Lung (tissue), 12 donors: ENCODE data around the gene ZNF654. TPM values are rescaled to one million over a fixed set of nuclear protein-coding genes. Genes with fewer than 3 reads are reported as not detected.

Source experiments
- ATAC-seq: fragments of 200-7000 bp; cut with Tn5 transposase; one replicate; pipeline ENCODE4 v1.9.1; 2020; ENCODE audit warnings: moderate number of reproducible peaks; ENCODE audit not compliant: insufficient read depth, low FRiP score
- DNase-seq, 3 donors: peaks; one replicate each; pipeline ENCODE4 v3.0.0-alpha.2; 2013 to 2017
- H3K27ac ChIP-seq, 2 donors: one replicate each; pipeline ENCODE4 v1.5.1; 2013; ENCODE audit warnings: mild to moderate bottlenecking in 2 of 2, moderate library complexity in 2 of 2, control low read depth in 1 of 2, inconsistent platforms in 1 of 2, low read depth in 1 of 2, low read length in 1 of 2
- H3K27me3 ChIP-seq, 3 donors: one replicate each; pipeline ENCODE4 v1.5.1; 2013; ENCODE audit warnings: low read length in 2 of 3; ENCODE audit not compliant: control insufficient read depth in 3 of 3, insufficient read depth in 3 of 3
- H3K36me3 ChIP-seq, 4 donors: one replicate each; pipeline ENCODE4 v1.5.1; 2013; ENCODE audit warnings: low read length in 4 of 4, mild to moderate bottlenecking in 1 of 4, moderate library complexity in 1 of 4; ENCODE audit not compliant: control insufficient read depth in 4 of 4, insufficient read depth in 4 of 4
- H3K4me1 ChIP-seq, 5 donors: one replicate each; pipeline ENCODE4 v1.5.1; 2013; ENCODE audit warnings: low read length in 5 of 5, mild to moderate bottlenecking in 2 of 5, moderate library complexity in 1 of 5; ENCODE audit not compliant: control insufficient read depth in 5 of 5, insufficient read depth in 5 of 5
- H3K4me3 ChIP-seq: one replicate; pipeline ENCODE4 v1.5.1; 2013; ENCODE audit warnings: mild to moderate bottlenecking, control low read depth, moderate library complexity
- H3K9ac ChIP-seq, 2 donors: one replicate each; pipeline ENCODE4 v1.5.1; 2013; ENCODE audit warnings: low read length in 2 of 2, control low read depth in 1 of 2; ENCODE audit not compliant: insufficient read depth in 1 of 2
- H3K9me3 ChIP-seq, 4 donors: one replicate each; pipeline ENCODE4 v1.5.1; 2013; ENCODE audit warnings: low read length in 3 of 4, mild to moderate bottlenecking in 1 of 4, moderate library complexity in 1 of 4; ENCODE audit not compliant: control insufficient read depth in 4 of 4, insufficient read depth in 3 of 4
- WGBS, 2 donors: extraction: QIAGEN DNeasy Blood & Tissue Kit; methylation state at CpG; one replicate each; pipeline ENCODE4 v1.1.7; 2013; 5-methylcytosine and 5-hydroxymethylcytosine counted together
- polyA plus RNA-seq, 2 donors: library from polyadenylated mRNA; stranded (reverse); fragments of 200-250 nt; gene quantifications; one replicate each; pipeline ENCODE4 v1.2.1, GENCODE V29; 2013
- total RNA-seq, 2 donors: library from RNA; depleted of rRNA in 1 of 2; stranded (reverse); fragments of >200 nt in 1 of 2; gene quantifications; one replicate each; pipeline ENCODE4 v1.2.1, GENCODE V29; 2014 to 2021
- TF ChIP-seq, protein P1 (sequence below): IDR thresholded peaks from 2 replicates; pipeline ENCODE4 v1.5.1; 2012; ENCODE audit warnings: mild to moderate bottlenecking; ENCODE audit errors: control extremely low read depth, extremely low read depth
- donor health status: control.
- donor health status: control.
- donor health status: Bipolar disorder and iron deficiency.
- donor health status: healthy.
- donor health status: DM: yes; HTN: yes; CAD: no.

Gene ZNF654
- total and polyA plus RNA-seq, 4 donors: 3.1 to 35.4 (median 7.4) TPM

- peak overlapping the region in 1 of 2 donors; percentile 58 for H3K9ac ChIP-seq
- peaks cover 0 to 11% (median 1%) of the 10 kb centered on the region in 4 donors for H3K36me3 ChIP-seq
- H3K27me3 ChIP-seq: no peaks in the 10 kb centered on the region
- WGBS, 2 donors: 14 to 24% methylated on average over 1 of the region's 1 CpG
- ATAC-seq: no peak
- peaks cover 0 to 25% (median 11%) of the 10 kb centered on the region in 5 donors for H3K4me1 ChIP-seq
- no peaks in the 10 kb centered on the region for H3K9me3 ChIP-seq
- no peak for DNase-seq
- H3K4me3 ChIP-seq: no peak overlapping the region
- H3K27ac ChIP-seq: no peak overlapping the region
- TF ChIP-seq, protein P1, sequence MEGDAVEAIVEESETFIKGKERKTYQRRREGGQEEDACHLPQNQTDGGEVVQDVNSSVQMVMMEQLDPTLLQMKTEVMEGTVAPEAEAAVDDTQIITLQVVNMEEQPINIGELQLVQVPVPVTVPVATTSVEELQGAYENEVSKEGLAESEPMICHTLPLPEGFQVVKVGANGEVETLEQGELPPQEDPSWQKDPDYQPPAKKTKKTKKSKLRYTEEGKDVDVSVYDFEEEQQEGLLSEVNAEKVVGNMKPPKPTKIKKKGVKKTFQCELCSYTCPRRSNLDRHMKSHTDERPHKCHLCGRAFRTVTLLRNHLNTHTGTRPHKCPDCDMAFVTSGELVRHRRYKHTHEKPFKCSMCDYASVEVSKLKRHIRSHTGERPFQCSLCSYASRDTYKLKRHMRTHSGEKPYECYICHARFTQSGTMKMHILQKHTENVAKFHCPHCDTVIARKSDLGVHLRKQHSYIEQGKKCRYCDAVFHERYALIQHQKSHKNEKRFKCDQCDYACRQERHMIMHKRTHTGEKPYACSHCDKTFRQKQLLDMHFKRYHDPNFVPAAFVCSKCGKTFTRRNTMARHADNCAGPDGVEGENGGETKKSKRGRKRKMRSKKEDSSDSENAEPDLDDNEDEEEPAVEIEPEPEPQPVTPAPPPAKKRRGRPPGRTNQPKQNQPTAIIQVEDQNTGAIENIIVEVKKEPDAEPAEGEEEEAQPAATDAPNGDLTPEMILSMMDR: no peak
These were observed 2.7 kb downstream of the ZNF654 start for GRCh38 chr3:88061746-88062145.

DNA sequence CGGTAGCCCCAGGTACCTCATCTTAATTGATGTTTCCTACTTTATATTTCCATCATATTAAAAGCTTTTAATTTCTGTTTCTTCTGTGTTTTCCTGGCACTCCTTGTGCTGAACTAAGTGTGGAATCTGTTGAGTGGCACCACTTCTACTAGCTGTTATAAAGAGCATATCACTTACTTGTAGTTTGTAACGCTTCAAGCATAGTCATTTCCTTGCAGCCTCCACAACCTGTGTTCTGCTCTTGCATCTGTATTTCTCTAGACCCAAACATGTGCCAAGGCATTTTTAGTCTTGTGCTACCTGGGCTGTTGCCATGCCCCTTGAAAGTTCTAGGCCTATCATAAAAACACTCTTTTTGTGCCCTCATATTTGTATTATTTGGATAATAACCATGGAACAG, 16.0 kb downstream of the ZNF654 start:
- 46 to 47% methylated on average over 2 of the region's 2 CpGs for WGBS, 2 donors

DNA sequence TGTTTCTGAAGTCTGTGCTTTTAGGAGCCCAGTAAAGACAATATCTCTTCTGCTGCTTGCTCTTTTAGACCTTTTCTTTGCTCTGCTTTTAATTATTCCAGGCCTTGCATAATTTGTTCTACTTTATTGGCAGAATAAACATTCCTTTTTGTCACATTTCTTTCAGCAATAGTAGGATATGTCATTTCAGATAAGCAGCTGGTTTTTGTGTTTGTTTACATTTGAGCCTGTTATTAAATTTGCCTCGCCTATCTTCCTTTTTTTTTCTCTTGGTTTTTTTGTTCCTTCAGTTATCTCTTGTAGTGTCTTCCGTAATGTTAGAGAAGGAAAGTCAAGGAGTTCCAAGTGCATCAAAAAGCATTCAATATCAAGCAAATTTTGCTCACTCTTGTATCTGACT, 16.4 kb downstream of the ZNF654 start:
- H3K36me3 ChIP-seq: no peaks in the 10 kb centered on the region
- H3K4me1 ChIP-seq: peaks cover 0 to 17% (median 7%) of the 10 kb centered on the region in 5 donors
- no peaks in the 10 kb centered on the region for H3K27me3 ChIP-seq
- TF ChIP-seq, protein P1: no peak
- no peak overlapping the region for H3K4me3 ChIP-seq
- no peak for DNase-seq
- H3K9ac ChIP-seq: no peak overlapping the region
- ATAC-seq: no peak
- H3K27ac ChIP-seq: no peak overlapping the region
- 53 to 69% methylated on average over 2 of the region's 2 CpGs for WGBS, 2 donors
- H3K9me3 ChIP-seq: peaks cover 0 to 2% (median 0%) of the 10 kb centered on the region in 4 donors

More for the DNA sequence above, 16.0 kb downstream of the ZNF654 start:
- Histone ChIP-seq H3K27ac (peak overlapping the region in 1 of 2 donors; percentile 47), H3K27me3 (no peaks in the 10 kb centered on the region), H3K9me3 (peaks cover 0 to 2% (median 0%) of the 10 kb centered on the region in 4 donors), H3K4me1 (peaks cover 0 to 17% (median 7%) of the 10 kb centered on the region in 5 donors), H3K36me3 (no peaks in the 10 kb centered on the region), H3K4me3 (no peak overlapping the region), H3K9ac (no peak overlapping the region)
- TF ChIP-seq, protein P1: no peak
- ATAC-seq: no peak
- no peak for DNase-seq

DNA sequence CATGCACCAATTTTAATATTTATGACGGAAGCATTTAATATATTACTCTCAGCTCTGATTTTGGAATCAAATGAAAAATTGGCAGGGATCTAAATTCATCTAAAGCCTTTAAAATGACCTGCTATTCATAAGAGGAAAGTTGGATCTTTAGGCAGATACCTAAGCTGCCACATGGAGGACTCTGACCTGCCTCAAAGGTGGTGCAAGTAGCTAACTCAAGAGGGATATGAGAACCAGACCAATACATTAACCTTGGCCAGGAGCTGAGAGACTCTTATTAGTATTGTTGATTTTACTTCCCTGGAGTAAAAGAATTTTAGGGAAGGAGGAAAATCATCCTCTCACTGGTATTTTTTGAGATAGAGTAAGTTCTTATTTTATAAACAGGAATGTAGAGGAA, 17.7 kb downstream of the ZNF654 start:
- Histone ChIP-seq H3K27ac (no peak overlapping the region), H3K27me3 (no peaks in the 10 kb centered on the region), H3K9ac (no peak overlapping the region), H3K36me3 (peaks cover 0 to 6% (median 0%) of the 10 kb centered on the region in 4 donors), H3K4me1 (peaks cover 0 to 17% (median 7%) of the 10 kb centered on the region in 5 donors), H3K4me3 (no peak overlapping the region), H3K9me3 (peaks cover 0 to 2% (median 0%) of the 10 kb centered on the region in 4 donors)
- 97 to 100% methylated on average over 1 of the region's 1 CpG for WGBS, 2 donors
- no peak for ATAC-seq
- TF ChIP-seq, protein P1: no peak
- no peak for DNase-seq
